ENCODE results near the gene CASZ1. TPM values are rescaled to one million over a fixed set of nuclear protein-coding genes. Genes with fewer than 3 reads are reported as not detected.

CASZ1 gene
- total RNA-seq, 1 experiment from 2014 or later = 3.9 TPM

DNA sequence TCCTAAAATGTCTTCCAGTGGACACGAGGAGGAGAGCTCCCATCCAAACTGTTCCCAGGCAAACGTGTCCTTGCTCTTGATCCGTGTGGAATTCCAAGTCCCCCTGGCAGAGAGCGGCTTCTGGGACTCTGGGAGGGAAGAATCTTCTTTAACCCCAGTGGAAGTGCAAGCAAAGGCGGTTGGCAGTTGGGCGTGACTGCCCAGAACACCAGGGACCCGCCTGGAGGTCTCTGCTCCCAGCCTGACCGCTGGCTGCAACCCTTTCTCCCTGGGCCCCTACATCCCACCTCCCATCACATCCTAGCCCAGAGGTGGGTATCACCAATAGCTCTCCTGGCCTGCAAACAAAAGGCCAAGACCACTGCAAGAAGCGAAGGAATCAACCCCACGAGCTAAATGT is 17.8 kb downstream of the CASZ1 start:
- no peaks in the 10 kb centered on the region for H4K20me1 ChIP-seq (ENCODE audit: control insufficient read depth, insufficient read depth, insufficient read length)
- H3K4me3 Mint-ChIP-seq = no peak overlapping the region
- H2BK20ac ChIP-seq (ENCODE audit: low read depth, low read length, poor library complexity, severe bottlenecking) = no peak overlapping the region
- no peak overlapping the region for H2BK5ac ChIP-seq (ENCODE audit: insufficient read length, low read length)
- no peak overlapping the region for H2BK120ac ChIP-seq (ENCODE audit: low read depth, low read length, poor library complexity, severe bottlenecking)
- no peak overlapping the region for H4K5ac ChIP-seq (ENCODE audit: insufficient read length, low read depth, low read length)
- no peaks in the 10 kb centered on the region for H3K79me2 ChIP-seq (ENCODE audit: insufficient read depth, low read length)
- H3K79me1 ChIP-seq (ENCODE audit: insufficient read depth, low read depth, low read length, poor library complexity, severe bottlenecking) = no peaks in the 10 kb centered on the region
- H3K27me3 Mint-ChIP-seq (ENCODE audit: low read depth) = no peaks in the 10 kb centered on the region
- H3K18ac ChIP-seq (ENCODE audit: insufficient read length, low read depth, low read length) = no peak overlapping the region
- no peak overlapping the region for H2AFZ ChIP-seq (ENCODE audit: low read length)
- no peak overlapping the region for H3K4ac ChIP-seq (ENCODE audit: low read depth, low read length)
- no peaks in the 10 kb centered on the region for H3K23me2 ChIP-seq (ENCODE audit: insufficient read length, low read depth, low read length, poor library complexity, severe bottlenecking)
- no peak overlapping the region for H2BK12ac ChIP-seq (ENCODE audit: insufficient read length, low read depth, low read length)
- no peak overlapping the region for H3K56ac ChIP-seq (ENCODE audit: insufficient read length, low read depth, low read length)
- H3K9me3 Mint-ChIP-seq = no peaks in the 10 kb centered on the region
- H3K9me3 ChIP-seq (ENCODE audit: control insufficient read depth, low read depth, low read length) = no peaks in the 10 kb centered on the region
- H2BK15ac ChIP-seq (ENCODE audit: low read depth, low read length) = no peak overlapping the region
- no CpG with 5 or more reads among the region's 10 CpGs for WGBS (ENCODE audit: extremely low coverage, insufficient read length, low lambda C conversion rate)
- H3K27ac ChIP-seq (ENCODE audit: insufficient read length, low read depth, low read length) = no peak overlapping the region
- H3K14ac ChIP-seq (ENCODE audit: insufficient read depth, low read length) = no peak overlapping the region
- H4K91ac ChIP-seq (ENCODE audit: insufficient read length, low read depth, low read length) = no peak overlapping the region
- H3K4me1 Mint-ChIP-seq = peaks cover 2 to 6% of the 10 kb centered on the region in 2 experiments; a peak in 1 of 4 replicates
- no peak for DNase-seq
- H4K8ac ChIP-seq (replicated peaks; ENCODE audit: insufficient read length, low read depth, low read length) = no peak overlapping the region
- no peaks in the 10 kb centered on the region for H3K27me3 ChIP-seq (ENCODE audit: insufficient read depth, low read length)
- no peak overlapping the region for H3T11ph ChIP-seq (ENCODE audit: low read length)
- H3K4me1 ChIP-seq (ENCODE audit: insufficient read depth, low read length) = no peaks in the 10 kb centered on the region
- no peak overlapping the region for H2AK5ac ChIP-seq (ENCODE audit: insufficient read length, low read length)
- no peak overlapping the region for H3K27ac Mint-ChIP-seq
- no peaks in the 10 kb centered on the region for H3K36me3 Mint-ChIP-seq (ENCODE audit: insufficient read depth in 1 of 3, low read depth in 3 of 3)
- no peak overlapping the region for H3K9ac ChIP-seq (ENCODE audit: extremely low read depth, insufficient read length, low read length)
- TF ChIP-seq, protein P1, sequence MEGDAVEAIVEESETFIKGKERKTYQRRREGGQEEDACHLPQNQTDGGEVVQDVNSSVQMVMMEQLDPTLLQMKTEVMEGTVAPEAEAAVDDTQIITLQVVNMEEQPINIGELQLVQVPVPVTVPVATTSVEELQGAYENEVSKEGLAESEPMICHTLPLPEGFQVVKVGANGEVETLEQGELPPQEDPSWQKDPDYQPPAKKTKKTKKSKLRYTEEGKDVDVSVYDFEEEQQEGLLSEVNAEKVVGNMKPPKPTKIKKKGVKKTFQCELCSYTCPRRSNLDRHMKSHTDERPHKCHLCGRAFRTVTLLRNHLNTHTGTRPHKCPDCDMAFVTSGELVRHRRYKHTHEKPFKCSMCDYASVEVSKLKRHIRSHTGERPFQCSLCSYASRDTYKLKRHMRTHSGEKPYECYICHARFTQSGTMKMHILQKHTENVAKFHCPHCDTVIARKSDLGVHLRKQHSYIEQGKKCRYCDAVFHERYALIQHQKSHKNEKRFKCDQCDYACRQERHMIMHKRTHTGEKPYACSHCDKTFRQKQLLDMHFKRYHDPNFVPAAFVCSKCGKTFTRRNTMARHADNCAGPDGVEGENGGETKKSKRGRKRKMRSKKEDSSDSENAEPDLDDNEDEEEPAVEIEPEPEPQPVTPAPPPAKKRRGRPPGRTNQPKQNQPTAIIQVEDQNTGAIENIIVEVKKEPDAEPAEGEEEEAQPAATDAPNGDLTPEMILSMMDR (conservative IDR thresholded peaks at IDR 0.05) = no peak
- no peak overlapping the region for H3K23ac ChIP-seq (ENCODE audit: insufficient read length, low read depth, low read length)
- H3K4me2 ChIP-seq (ENCODE audit: insufficient read depth, insufficient read length, low read length) = no peak overlapping the region

Data from H9 (cell line).